Right ventricle myocardium superior (tissue), 1 donor: ENCODE data around the gene PLEKHJ1. TPM values are rescaled to one million over a fixed set of nuclear protein-coding genes. Genes with fewer than 3 reads are reported as not detected.
"Not testable (repeated sequence)": the region's sequence is repeated elsewhere in the genome, so short reads cannot be mapped to it uniquely, and the experiment has no call there.

Experiments used
- ATAC-seq: fragments of 200-7000 bp; cut with Tn5 transposase; one replicate; pipeline ENCODE4 v1.9.1; 2020; ENCODE audit warnings: mild to moderate bottlenecking; ENCODE audit not compliant: poor library complexity
- DNase-seq: peaks from one replicate; pipeline ENCODE4 v3.0.0-alpha.2; 2020
- intact Hi-C: fragments of 100-400 bp; cut with DNase I; formaldehyde crosslinking; loops from one replicate; pipeline ENCODE4 v1.11.2; 2022
- total RNA-seq: library from RNA; stranded (reverse); fragmentation: NEBNext Ultra II Directional; extraction: Animal tissue kit (Norgen Biotek cat#: 25700); gene quantifications from one replicate; pipeline ENCODE4 v1.2.1, GENCODE V29; 2021
- donor health status: DM: no; HTN: yes; CAD: no; lungs with severe emphysema.

PLEKHJ1 gene
- total RNA-seq, 1 donor from 2014 or later = 59.6 TPM

DNA sequence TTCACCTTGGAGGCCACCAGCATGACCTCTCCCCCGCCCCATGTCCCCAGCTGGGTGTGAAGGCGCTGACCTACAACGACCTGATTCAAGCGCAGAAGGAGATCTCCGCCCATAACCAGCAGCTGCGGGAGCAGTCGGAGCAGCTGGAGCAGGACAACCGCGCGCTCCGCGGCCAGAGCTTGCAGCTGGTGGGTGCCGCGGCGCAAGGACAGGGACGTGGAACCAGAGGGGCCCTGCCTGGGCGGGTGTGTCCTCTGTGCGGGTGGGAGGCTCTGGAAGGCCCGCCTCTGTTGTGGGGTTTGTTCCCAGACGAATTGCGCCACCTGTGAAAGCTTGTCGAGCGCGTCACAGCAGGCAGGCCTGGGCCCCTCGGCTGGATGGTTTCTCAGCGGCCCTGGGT lies 22.3 kb downstream of the PLEKHJ1 start:
- DNase-seq = no peak

DNA sequence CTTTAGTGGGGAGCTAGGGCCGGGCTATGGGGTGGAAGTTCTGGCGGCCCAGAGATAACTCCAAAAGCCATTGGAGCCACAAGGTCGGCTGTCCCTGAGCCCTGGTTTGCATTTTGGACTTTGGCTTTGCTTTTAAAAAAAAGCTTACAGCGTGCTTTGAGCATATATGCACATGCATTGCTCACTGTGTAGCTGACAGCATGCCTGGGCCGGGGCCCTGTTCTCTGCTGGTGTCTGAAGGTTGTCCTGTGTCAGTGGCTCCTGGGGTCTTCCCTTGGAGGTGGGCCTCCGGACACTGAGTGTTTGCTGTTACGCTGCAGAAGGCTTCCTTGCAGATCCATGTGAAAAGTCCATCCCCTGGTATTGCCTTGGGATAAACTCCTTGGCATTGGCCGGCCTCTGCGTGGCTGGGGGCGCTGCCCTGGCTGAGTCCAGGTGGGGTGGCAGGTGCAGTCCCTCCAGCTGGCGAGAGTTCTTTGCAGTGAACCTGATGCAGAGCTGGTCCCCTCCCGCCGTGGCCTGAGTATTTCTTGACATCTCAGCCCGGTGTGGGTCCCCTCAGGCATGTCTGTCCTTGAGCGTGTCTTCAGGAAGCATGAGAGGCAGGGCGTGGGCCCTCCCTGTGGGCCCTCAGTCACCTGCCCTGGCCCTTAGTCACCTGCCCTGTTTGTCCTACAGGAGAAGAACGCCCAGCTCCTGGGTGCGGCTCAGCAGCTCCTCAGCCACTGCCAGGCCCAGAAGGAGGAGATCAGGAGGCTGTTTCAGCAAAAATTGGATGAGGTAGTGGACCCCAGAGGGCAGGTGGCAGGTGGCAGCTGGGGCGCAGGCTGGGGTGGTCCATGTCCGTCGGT lies 23.0 kb downstream of the PLEKHJ1 start:
- no peak for DNase-seq
- intact Hi-C loops = no loop called here
- ATAC-seq = no peak

More for the DNA sequence above, 22.3 kb downstream of the PLEKHJ1 start:
- peak; percentile 59 for ATAC-seq
- intact Hi-C loops = no loop called here

DNA sequence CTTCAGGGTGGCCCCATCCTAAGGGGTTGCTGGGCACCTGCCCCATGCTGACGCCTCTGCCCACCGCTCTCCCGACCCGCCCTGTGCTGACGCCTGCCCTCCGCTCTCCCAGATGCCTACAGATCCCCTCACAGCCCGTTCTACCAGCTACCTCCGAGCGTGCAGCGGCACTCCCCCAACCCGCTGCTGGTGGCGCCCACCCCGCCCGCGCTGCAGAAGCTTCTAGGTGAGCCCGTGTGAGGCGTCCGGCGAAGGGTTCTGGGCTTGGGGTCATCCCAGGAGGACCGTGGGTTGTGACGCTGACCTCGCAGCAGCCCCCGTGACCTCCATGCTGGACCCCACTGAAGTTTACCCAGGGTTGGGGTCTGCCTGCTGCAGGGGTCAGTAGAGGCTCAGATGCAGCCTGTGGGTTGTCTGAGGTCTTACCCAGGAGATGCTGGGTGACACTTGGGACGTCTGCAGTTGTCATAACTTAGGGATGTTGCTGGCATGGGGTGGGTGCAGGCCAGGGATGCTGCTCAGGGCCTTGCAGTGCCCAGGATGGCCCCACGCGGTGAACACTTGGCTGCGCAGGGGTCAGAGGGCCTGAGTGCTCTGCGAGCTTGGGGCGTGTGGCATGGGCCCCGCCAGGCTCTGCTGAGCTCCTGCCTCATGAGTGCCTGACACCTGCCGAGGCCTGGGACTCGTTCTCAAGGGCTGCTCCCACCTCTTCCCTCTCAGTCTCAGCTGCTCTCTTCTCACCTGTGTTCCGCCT lies 25.0 kb downstream of the PLEKHJ1 start:
- DNase-seq = no peak
- intact Hi-C loops = no loop called here
- no peak for ATAC-seq

DNA sequence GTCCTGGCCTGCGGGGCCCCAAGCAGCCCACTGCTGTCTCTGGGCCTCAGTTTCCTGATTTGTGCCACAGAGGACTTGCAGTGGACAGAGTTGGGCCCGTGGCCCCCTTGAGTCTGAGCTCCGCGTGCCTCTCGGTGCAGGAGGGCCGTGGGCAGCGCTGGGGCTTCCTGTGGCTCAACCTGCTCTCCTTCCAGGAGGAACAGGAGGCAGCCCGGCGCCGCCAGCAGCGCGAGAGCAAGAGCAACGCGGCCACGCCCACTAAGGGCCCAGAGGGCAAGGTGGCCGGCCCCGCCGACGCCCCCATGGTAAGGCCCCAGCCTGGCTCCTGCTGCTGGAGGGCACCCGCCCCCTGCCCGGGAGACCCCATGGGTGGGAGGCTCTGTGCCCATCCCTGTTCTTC lies 25.9 kb downstream of the PLEKHJ1 start:
- ATAC-seq (no peak), DNase-seq (no peak)
- intact Hi-C loops = no loop called here

DNA sequence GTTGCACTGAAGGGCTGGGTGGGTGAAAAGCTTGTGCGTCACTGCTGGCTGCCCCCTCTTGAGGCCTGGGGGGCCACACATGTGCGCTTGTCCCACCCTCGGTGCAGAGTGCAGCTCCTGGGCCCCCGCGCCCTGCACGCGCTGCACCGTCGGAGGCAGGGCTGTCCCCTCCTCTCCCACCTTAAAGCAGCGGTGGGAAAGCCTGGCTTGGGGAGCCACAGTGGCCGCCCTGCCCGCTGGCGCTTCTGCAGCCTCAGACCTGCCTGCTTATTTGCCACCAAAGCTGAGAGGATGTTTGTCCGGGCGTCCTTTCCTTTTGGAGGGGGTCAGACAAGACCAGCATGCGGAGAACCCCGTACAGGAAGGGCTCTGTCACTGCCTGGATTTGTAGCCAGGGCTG lies 26.7 kb downstream of the PLEKHJ1 start:
- intact Hi-C loops = no loop called here
- DNase-seq (no peak), ATAC-seq (no peak)

DNA sequence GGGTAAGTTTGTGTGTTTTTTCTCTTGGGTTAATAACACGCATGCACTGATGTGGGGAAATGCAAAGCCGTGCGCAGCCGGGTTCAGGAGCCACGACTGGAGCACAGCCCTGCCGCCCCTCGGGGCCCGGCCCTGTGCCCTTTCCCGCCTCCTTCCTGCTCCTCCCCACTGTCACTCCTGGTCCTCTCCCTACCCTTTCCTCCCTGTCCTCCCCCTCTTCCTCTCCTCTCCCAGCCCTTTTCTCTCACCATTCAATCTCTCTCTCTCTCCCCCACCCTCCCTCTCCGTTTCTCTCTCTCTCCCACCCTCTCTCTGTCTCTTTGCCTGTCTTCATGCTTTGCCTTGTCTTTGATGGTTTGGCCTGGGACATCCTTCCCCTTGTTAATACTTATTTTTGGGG lies 27.2 kb downstream of the PLEKHJ1 start:
- intact Hi-C loops = no loop called here
- DNase-seq = peak; percentile 58
- ATAC-seq = no peak

DNA sequence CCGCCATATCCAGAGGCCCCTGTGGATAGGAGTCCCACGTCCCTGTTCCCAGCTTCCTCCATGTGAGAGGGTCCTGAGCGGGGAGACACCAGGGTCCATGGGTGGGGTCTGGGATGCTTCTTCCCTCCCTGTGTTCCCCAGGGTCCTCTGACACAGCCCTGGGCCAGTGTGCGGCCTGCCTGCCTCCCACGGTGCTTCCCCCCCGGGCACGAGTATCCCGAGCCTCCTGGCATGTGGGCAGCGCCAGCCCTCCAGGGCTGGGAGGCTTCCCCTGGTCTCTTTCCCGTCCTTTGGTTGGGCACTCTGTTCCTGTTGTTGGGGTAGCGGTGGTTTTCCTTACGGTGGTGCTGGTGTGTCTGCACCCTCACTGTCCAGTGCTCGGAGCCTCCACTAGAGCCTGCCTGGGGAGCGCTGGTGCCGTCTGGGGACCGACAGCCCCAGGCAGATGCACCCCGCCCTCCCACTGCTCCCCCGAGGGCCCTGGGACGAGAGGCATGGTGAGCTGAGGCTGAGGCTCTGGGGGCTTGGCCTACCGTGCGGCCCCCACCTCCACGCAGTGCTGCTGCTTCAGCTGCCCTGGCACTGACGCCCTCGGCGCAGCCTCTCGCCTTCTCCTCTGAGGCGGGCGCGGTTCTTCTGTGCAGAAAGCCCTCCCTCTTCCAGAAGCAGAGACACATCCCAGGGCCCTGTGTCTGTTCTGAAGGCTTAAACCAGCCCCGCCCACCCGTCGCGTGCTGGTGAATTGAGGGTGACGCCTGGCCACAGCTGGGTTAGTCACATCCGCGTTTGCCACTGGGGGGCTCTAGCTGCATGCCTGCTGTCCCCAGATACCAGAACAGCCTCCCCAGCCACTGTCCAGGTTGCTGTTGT lies 27.9 kb downstream of the PLEKHJ1 start:
- DNase-seq (peak; percentile 84), ATAC-seq (peak; percentile 55)
- intact Hi-C loops = no loop called here

DNA sequence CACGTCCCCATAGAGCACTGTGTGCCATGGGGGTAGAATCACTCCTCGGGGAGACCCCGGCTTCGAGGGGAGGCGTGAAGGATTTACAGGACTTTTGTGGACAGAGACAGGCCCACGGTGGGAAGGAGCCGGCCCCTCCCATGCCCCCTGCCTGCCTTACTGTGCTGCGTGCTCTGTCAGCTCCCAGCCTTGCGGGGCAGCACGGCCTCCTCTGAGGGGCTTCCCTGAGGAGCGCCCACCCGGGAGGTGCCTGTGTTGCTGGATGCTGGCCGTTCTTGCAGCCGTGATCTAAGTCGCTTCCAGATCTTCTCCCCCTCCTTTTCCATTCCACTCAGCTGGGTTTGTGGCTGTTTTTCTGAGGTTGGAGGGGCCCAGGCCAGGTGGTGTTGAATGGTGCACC lies 29.1 kb downstream of the PLEKHJ1 start:
- intact Hi-C loops = no loop called here
- ATAC-seq = no peak
- no peak for DNase-seq

DNA sequence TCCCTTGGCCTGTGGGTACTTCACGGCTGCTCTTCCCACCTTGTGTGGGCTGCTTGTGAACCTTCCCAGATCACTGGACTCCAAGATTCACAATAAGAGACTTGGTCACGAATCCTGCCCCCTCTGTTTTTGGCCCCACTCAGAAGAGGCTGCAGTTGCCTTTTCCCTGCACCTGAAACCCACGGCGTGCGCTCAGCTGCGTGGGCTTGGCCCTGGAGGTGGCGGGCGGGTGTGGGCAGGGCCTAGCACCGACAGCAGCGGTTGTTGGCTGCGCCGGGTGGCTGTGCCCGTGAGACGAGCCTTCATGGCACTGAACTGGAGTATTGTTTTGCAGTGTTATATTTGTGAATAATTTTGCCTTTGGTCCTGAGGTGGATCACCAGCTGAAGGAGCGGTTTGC lies 33.8 kb downstream of the PLEKHJ1 start:
- intact Hi-C loops = no loop called here
- no peak for DNase-seq

DNA sequence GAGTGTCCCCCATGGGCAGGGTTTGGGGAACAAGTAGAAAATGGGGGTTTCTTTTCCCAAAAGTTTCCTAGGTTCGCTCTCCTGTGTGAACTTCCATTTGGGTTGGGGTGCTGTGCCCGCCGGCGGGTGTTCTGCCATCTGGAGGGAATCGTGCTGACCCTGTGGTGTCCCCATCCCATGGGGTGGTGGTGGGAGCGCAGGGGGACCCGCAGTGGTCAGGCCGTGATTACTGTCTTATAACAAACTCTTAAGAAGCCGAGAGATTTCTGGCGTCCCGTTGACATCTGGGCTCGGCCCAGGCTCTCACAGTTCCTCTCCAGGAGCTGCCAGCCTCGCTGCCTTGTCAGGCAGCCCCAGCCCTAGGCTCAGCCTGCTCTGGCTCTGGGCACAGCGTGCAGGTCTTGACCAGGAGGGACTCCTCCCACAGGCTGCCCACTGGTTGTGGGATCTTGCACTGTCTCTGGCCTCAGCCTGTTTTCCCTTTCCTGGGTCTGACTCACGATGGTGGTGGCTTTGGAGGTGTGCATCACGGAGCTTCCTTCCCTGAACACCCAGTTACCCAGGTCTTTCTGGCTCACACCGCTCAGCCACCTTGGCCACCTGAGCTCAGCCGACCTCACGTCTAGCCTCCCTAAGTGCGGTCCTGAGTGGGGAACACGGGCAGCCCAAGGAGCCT lies 34.5 kb downstream of the PLEKHJ1 start:
- no peak for ATAC-seq
- intact Hi-C loops = no loop called here
- no peak for DNase-seq

More for the DNA sequence above, 33.8 kb downstream of the PLEKHJ1 start:
- ATAC-seq = no peak

DNA sequence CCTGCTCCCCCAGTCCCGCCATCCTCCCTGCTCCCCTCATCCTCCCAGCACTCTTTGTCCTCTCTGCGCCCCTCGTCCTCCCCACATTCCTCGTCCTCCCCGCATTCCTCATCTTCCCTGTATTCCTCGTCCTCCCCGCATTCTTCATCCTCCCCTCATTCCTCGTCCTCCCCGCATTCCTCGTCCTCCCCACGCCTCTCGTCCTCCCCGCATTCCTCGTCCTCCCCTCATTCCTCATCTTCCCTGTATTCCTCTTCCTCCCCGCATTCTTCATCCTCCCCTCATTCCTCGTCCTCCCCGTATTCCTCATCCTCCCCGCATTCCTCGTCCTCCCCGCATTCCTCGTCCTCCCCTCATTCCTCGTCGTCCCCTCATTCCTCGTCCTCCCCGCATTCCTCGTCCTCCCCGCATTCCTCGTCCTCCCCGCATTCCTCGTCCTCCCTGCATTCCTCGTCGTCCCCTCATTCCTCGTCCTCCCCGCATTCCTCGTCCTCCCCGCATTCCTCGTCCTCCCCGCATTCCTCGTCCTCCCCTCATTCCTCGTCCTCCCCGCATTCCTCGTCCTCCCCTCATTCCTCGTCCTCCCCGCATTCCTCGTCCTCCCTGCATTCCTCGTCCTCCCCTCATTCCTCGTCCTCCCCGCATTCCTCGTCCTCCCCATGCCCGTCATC lies 35.4 kb downstream of the PLEKHJ1 start:
- DNase-seq, intact Hi-C loops, ATAC-seq: not testable (repeated sequence)

DNA sequence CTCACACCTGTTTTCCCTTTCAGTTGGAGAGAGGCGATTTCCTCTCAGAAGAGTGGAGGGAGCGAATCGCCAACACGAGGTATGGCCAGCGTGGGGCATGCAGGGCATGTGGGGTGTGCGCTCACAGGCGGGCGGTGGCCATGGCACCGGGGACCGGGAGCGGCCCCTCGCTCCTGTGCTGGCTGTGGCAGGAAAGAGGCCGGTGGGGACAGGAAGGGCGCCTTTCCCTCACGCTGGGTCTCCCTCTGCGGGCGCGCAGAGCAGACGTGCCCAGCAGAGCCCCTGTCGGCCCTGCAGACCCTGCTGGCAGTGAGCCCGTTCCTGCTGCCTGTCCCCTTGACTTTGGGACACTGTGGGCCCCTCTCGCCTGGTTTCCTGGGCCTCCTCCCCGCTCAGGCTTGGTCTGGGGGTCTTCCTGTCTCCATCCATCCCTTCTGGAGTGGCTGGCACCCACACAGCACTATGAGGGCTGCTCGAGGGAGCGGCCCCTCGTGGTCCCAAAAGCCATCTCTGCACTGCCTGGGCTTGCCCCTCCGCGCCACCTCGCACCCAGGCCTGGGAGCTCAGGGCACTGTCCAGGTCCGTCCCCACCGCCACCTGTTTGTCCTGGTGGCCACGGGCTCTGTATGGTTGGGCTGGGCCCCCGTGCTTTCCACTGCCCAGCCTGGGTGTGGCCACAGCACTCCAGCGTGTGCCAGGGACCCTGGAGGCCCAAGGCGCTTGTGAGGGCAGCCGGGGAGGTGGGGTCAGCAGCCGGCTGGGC lies 36.1 kb downstream of the PLEKHJ1 start:
- intact Hi-C loops = no loop called here
- DNase-seq = no peak
- no peak for ATAC-seq

DNA sequence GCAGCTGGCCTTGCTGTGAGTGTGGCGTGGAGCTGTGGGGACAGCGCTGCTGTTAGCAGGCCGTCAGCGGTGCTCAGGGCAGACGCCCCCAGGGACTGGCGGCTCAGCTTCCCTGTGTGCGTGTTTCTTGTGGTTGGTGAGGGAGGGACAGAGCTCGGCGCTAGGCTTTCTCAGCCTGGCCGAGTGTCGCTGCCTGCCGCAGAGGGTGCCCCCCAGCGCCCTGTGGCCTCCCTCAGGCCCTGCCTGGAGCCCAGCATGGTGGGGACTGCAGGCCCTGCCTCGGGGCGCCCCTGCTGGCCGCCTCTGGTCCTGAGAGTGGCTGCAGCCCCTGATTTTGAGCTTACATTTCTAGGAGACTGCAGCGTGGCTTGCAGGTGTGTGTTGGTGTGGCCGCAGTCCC lies 36.9 kb downstream of the PLEKHJ1 start:
- ATAC-seq = peak; percentile 47
- DNase-seq = no peak
- intact Hi-C loops = no loop called here

DNA sequence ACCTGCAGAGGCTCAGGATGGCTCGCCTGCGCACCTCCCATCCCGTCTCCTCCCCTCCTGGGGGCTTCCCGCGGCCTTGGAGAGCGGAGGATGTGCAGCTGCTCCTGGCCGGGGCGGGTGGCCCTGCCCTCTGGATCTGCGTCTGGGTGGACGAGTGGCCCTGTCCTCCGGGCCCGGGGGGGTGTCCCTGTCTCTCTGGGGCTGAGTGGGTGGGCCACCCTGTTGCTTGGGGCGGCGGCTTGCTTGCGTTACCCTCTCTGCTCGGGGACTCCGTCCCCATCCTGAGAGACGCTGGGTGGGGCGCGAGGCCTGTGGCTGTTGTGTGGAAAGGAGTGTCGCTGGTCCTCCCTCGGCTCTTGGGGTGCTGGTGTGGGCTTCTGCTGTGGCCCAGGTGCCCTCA lies 37.8 kb downstream of the PLEKHJ1 start:
- no peak for ATAC-seq
- intact Hi-C loops = no loop called here
- no peak for DNase-seq

DNA sequence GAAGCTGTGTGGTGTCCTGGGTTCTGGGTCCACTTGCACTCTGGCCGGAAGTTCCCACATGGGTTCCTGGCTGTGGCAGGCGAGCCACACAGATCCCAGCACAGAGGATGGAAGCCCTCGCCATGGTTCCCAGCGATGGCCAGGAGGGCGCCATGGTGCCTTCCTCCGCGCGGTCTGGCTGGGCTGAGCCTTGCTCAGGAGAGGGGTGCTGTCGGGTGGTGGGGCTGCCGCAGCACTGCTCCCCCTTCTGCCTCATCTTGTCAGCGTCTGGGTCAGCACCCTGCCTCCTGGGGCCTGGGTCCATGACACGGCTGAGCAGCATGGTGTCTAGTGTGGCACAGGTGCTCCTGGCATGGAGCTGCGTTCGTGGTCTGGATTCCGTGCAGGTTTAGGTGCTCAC lies 38.9 kb downstream of the PLEKHJ1 start:
- intact Hi-C loops = no loop called here
- ATAC-seq (no peak), DNase-seq (no peak)

DNA sequence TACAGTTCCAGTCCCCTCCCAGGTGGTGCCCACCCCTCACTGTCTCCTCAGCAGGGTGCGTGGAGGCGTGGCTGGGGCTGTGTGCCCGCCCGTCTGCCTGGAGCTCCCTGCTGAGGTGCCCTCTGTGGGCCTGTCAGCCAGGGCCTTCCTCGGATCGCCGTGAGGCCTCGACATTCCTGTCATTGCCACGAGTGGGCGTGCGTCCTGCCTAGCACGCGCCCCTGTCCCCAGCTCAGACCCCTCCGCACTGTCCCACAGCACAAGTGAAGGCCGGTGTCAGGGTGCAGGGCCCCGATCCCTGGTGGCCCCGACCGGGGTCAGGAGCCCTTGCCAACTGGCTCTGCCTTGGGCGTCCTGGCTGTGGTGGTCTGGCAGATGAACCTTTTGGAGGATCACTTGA lies 40.2 kb downstream of the PLEKHJ1 start:
- ATAC-seq = no peak
- DNase-seq = no peak
- intact Hi-C loops = no loop called here

DNA sequence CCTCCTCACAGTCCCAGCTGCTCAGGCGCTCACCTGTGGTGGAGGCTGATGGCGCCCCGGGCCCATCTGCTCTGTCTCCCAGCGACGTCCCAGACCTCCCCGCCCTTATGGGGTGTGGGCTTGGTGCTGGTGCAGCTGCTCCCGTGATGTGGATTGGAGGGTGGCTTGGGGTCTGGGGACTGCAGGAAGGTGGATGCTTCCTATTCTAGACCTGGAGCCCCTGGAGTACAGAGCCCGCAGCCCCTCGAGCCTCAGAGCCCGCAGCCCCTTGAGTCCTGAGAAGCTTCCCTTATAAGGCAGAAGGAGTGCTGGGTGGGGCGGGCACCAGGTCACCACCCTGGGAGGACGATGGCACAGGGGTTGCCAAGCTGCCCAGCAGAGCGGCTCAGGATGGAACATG lies 40.8 kb downstream of the PLEKHJ1 start:
- DNase-seq (no peak), ATAC-seq (no peak)
- intact Hi-C loops = no loop called here
